NCI-H345 treated with DMSO at 0.1 percent for 48 hours (cell line): ENCODE results near the gene ZBTB38.

ENCODE experiments used
- DNase-seq: peaks from one replicate; lab custom pipeline; 2025; ENCODE audit not compliant: unreplicated experiment; lab: John Stamatoyannopoulos, UW

Gene ZBTB38

GRCh38 chr3:141362736-141363135 lies 5.6 kb upstream of the ZBTB38 start:
- DNase-seq: no peak

- no peak for DNase-seq
Observed at GRCh38 chr3:141365201-141365600, 3.1 kb upstream of the ZBTB38 start.

GRCh38 chr3:141366285-141367037 lies 1.8 kb upstream of the ZBTB38 start:
- no peak for DNase-seq

GRCh38 chr3:141367038-141367730 lies 1.1 kb upstream of the ZBTB38 start:
- no peak for DNase-seq

- DNase-seq: no peak
Observed at GRCh38 chr3:141368925-141369794, 856 bp downstream of the ZBTB38 start.

GRCh38 chr3:141370065-141370533 lies 1.8 kb downstream of the ZBTB38 start:
- DNase-seq: no peak

- DNase-seq: no peak
Observed at GRCh38 chr3:141371882-141372281, 3.6 kb downstream of the ZBTB38 start.

GRCh38 chr3:141372656-141373055 lies 4.4 kb downstream of the ZBTB38 start:
- no peak for DNase-seq

GRCh38 chr3:141373232-141373631 lies 4.9 kb downstream of the ZBTB38 start:
- no peak for DNase-seq

GRCh38 chr3:141373768-141374526 lies 5.6 kb downstream of the ZBTB38 start:
- DNase-seq: no peak

- no peak for DNase-seq
Observed at GRCh38 chr3:141375381-141376301, 7.3 kb downstream of the ZBTB38 start.

- no peak for DNase-seq
Observed at GRCh38 chr3:141377377-141377776, 9.1 kb downstream of the ZBTB38 start.

- DNase-seq: no peak
Observed at GRCh38 chr3:141378556-141378955, 10.3 kb downstream of the ZBTB38 start.

GRCh38 chr3:141379250-141379966 lies 11.1 kb downstream of the ZBTB38 start:
- no peak for DNase-seq

GRCh38 chr3:141380279-141380678 lies 12.0 kb downstream of the ZBTB38 start:
- DNase-seq: no peak

- DNase-seq: no peak
Observed at GRCh38 chr3:141380987-141381386, 12.7 kb downstream of the ZBTB38 start.

GRCh38 chr3:141382571-141382970 lies 14.3 kb downstream of the ZBTB38 start:
- DNase-seq: no peak

GRCh38 chr3:141383555-141384129 lies 15.3 kb downstream of the ZBTB38 start:
- DNase-seq: no peak

- DNase-seq: no peak
Observed at GRCh38 chr3:141384157-141384556, 15.9 kb downstream of the ZBTB38 start.
